HepG2 (cell line): ENCODE results near the gene L3MBTL4. TPM values are rescaled to one million over a fixed set of nuclear protein-coding genes. Genes with fewer than 3 reads are reported as not detected.

Experiments used
- ARNT ChIP-seq: fragments of 450-650 bp; IDR thresholded peaks from 2 replicates; pipeline ENCODE4 v1.6.1; 2017
- E2F5 ChIP-seq: sonication (generic); formaldehyde crosslinking; conservative IDR thresholded peaks from 2 replicates; pipeline ENCODE4 v1.4.0; 2020; ENCODE audit warnings: missing genetic modification reagents
- EHMT2 ChIP-seq: fragments of 200-600 bp; sonication (generic); IDR thresholded peaks from 2 replicates; pipeline ENCODE4 v1.7.0; 2017; ENCODE audit warnings: antibody characterized with exemption, low read depth, low read length, borderline replicate concordance
- ELF3 ChIP-seq: IDR thresholded peaks from 2 replicates; pipeline ENCODE4 v1.6.1; 2016; ENCODE audit warnings: missing genetic modification reagents, missing compliant biosample characterization
- HHEX ChIP-seq: IDR thresholded peaks from 2 replicates; pipeline ENCODE4 v1.6.1; 2016; ENCODE audit warnings: control low read depth
- JDP2 ChIP-seq: sonication (generic); formaldehyde crosslinking; IDR thresholded peaks from 2 replicates; pipeline ENCODE4 v1.8.1; 2022; ENCODE audit warnings: missing genetic modification reagents, borderline replicate concordance
- KLF6 ChIP-seq: IDR thresholded peaks from 2 replicates; pipeline ENCODE4 v1.8.0; 2016; ENCODE audit warnings: missing biosample characterization, missing genetic modification reagents
- MYPOP ChIP-seq: sonication (generic); formaldehyde crosslinking; IDR thresholded peaks from 2 replicates; pipeline ENCODE4 v1.8.1; 2023; ENCODE audit warnings: mild to moderate bottlenecking, moderate library complexity, missing genetic modification reagents
- TERF1 ChIP-seq: sonication (generic); formaldehyde crosslinking; IDR thresholded peaks from 2 replicates; pipeline ENCODE4 v1.8.0; 2022; ENCODE audit warnings: mild to moderate bottlenecking, missing genetic modification reagents, moderate library complexity
- TFE3 ChIP-seq: IDR thresholded peaks from 2 replicates; pipeline ENCODE4 v1.6.1; 2016
- XBP1 ChIP-seq: sonication (generic); formaldehyde crosslinking; IDR thresholded peaks from 2 replicates; pipeline ENCODE4 v1.5.0; 2020; ENCODE audit warnings: missing genetic modification reagents
- ZFP62 ChIP-seq: sonication (generic); formaldehyde crosslinking; IDR thresholded peaks from 2 replicates; pipeline ENCODE4 v1.4.0; 2020; ENCODE audit warnings: missing genetic modification reagents
- ZNF20 ChIP-seq: sonication (generic); formaldehyde crosslinking; IDR thresholded peaks from 2 replicates; pipeline ENCODE4 v1.4.0; 2020; ENCODE audit warnings: mild to moderate bottlenecking, moderate library complexity, missing genetic modification reagents
- ZNF280D ChIP-seq: sonication (generic); formaldehyde crosslinking; IDR thresholded peaks from 2 replicates; pipeline ENCODE4 v1.5.1; 2020; ENCODE audit warnings: mild to moderate bottlenecking, missing genetic modification reagents
- ZNF484 ChIP-seq: sonication (generic); formaldehyde crosslinking; IDR thresholded peaks from 2 replicates; pipeline ENCODE4 v1.5.1; 2020; ENCODE audit warnings: mild to moderate bottlenecking, low read depth, missing genetic modification reagents, borderline replicate concordance
- ZNF543 ChIP-seq: sonication (generic); formaldehyde crosslinking; IDR thresholded peaks from 2 replicates; pipeline ENCODE4 v1.4.0; 2020; ENCODE audit warnings: mild to moderate bottlenecking, missing genetic modification reagents
- ZNF605 ChIP-seq: sonication (generic); formaldehyde crosslinking; IDR thresholded peaks from 2 replicates; pipeline ENCODE4 v1.8.0; 2022; ENCODE audit warnings: mild to moderate bottlenecking, missing genetic modification reagents
- ZNF773 ChIP-seq: sonication (generic); formaldehyde crosslinking; IDR thresholded peaks from 2 replicates; pipeline ENCODE4 v1.4.0; 2020; ENCODE audit warnings: missing genetic modification reagents, borderline replicate concordance
- polyA plus RNA-seq, 8 experiments: library from polyadenylated mRNA; depleted of rRNA in 3 of 8; stranded (reverse) in 7 of 8; unstranded in 1 of 8; fragments of >200 nt; fragmentation: Illumina TruSeq in 4 of 8; extraction: Trizol in 4 of 8; gene quantifications; 2 replicates each; pipeline versions ENCODE4 v1.2.1 to v1.2.3, GENCODE V29; 2011 to 2016; ENCODE audit warnings: low read depth in 4 of 8, missing spikeins in 1 of 8, mixed read lengths in 1 of 8; ENCODE audit not compliant: insufficient read depth in 1 of 8
- total RNA-seq, 5 experiments: library from RNA; depleted of rRNA; stranded (reverse); fragments of >200 nt; fragmentation: Illumina TruSeq; extraction: Trizol; gene quantifications; 2 replicates each; pipeline ENCODE4 v1.2.3, GENCODE V29; 2016; ENCODE audit warnings: low read depth in 1 of 5
- TF ChIP-seq, protein P1 (sequence below): sonication (generic); formaldehyde crosslinking; IDR thresholded peaks from 2 replicates; pipeline ENCODE4 v1.8.1; 2022; ENCODE audit warnings: mild to moderate bottlenecking, missing genetic modification reagents
- TF ChIP-seq, protein P2 (sequence below): sonication (generic); formaldehyde crosslinking; IDR thresholded peaks from 2 replicates; pipeline ENCODE4 v1.4.0; 2020; ENCODE audit warnings: missing genetic modification reagents

L3MBTL4 gene
- total and polyA plus RNA-seq, 2 of the 13 experiments (the other 11 are each of a cell fraction or from before 2014, with no cell fraction given): 10.8 to 13.3 TPM

DNA sequence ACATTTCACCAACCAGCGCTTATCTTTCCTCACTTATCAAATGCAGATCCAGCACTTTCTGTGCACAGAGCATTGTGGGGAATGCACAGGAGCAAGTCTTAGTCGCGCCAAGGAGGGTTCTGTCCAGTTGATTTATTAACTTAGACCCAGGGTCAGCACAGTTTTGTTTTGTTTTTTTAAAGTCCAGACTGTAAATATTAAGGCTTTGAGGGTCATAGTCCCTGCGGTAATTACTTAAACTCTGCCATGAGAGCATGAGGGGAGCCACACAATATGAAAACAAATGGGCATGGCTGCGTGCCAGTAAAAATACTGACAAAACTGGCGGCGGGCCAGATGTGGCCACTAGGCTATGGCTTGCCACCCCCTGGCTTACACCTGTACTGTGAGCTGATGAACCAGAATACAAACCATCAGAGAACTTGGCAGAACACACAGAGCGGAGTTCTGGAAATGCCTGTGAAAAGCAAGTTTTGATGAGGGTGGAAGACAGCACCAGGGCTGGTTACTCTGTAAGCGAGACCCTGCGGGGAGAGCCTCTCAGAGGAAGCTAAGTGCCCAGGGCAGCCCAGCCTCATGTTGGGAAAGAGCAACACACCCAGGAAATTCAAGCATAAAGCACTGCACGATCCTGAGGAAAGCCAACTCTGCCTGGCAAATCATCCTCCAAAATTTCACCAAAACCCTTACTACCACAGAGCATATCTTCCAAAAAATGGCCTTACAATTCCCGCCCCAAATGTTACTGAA, 43.6 kb downstream of the L3MBTL4 start (continued):
- TF ChIP-seq TERF1 (CRISPR knock-in tag): no peak
- TF ChIP-seq ZNF20 (CRISPR knock-in tag): no peak
- TF ChIP-seq ZNF605 (CRISPR knock-in tag): peak; percentile 31; the same call in 1 of the 2 replicates
- TF ChIP-seq XBP1 (CRISPR knock-in tag): no peak
- no peak for TF ChIP-seq ZFP62 (CRISPR knock-in tag)
- TF ChIP-seq ZNF280D (CRISPR knock-in tag): no peak
- TF ChIP-seq, protein P1, sequence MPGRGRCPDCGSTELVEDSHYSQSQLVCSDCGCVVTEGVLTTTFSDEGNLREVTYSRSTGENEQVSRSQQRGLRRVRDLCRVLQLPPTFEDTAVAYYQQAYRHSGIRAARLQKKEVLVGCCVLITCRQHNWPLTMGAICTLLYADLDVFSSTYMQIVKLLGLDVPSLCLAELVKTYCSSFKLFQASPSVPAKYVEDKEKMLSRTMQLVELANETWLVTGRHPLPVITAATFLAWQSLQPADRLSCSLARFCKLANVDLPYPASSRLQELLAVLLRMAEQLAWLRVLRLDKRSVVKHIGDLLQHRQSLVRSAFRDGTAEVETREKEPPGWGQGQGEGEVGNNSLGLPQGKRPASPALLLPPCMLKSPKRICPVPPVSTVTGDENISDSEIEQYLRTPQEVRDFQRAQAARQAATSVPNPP (CRISPR knock-in tag): no peak
- no peak for TF ChIP-seq EHMT2
- no peak for TF ChIP-seq KLF6
- no peak for TF ChIP-seq E2F5
- TF ChIP-seq ZNF484: no peak
- no peak for TF ChIP-seq ZNF773
- TF ChIP-seq JDP2 (CRISPR knock-in tag): no peak
- peak; percentile 71 for TF ChIP-seq ELF3
- TF ChIP-seq ARNT: no peak
- no peak for TF ChIP-seq TFE3 (CRISPR knock-in tag)
- TF ChIP-seq, protein P2, sequence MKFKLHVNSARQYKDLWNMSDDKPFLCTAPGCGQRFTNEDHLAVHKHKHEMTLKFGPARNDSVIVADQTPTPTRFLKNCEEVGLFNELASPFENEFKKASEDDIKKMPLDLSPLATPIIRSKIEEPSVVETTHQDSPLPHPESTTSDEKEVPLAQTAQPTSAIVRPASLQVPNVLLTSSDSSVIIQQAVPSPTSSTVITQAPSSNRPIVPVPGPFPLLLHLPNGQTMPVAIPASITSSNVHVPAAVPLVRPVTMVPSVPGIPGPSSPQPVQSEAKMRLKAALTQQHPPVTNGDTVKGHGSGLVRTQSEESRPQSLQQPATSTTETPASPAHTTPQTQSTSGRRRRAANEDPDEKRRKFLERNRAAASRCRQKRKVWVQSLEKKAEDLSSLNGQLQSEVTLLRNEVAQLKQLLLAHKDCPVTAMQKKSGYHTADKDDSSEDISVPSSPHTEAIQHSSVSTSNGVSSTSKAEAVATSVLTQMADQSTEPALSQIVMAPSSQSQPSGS: no peak
- no peak for TF ChIP-seq ZNF543 (CRISPR knock-in tag)
- no peak for TF ChIP-seq HHEX (CRISPR knock-in tag)
- TF ChIP-seq MYPOP (CRISPR knock-in tag): 0 out of 2 replicates have a peak, but pooled peaks have one; percentile 75
